SU-DHL-6 (cell line): ENCODE results near the gene AMN.
"Not testable (repeated sequence)": the region's sequence is repeated elsewhere in the genome, so short reads cannot be mapped to it uniquely, and the experiment has no call there.

Source experiments
- H2AFZ ChIP-seq: fragments of 200-600 bp; sonication (generic); 2 replicates; pipeline ENCODE4 v1.6.1; 2014; ENCODE audit warnings: low read depth, mild to moderate bottlenecking, moderate library complexity, mixed read lengths, antibody characterized with exemption, low read length; ENCODE audit not compliant: severe bottlenecking
- H3F3A ChIP-seq: fragments of 200-600 bp; shearing (Covaris generic); 2 replicates; pipeline ENCODE4 v1.6.0; 2016; ENCODE audit warnings: antibody characterized with exemption, mild to moderate bottlenecking; ENCODE audit not compliant: insufficient read depth
- H3K27ac ChIP-seq: fragments of 200-600 bp; sonication (generic); 2 replicates; pipeline ENCODE4 v1.5.1; 2016; ENCODE audit warnings: low read depth, mild to moderate bottlenecking, low read length, moderate library complexity, mixed read lengths
- H3K27me3 ChIP-seq: fragments of 200-600 bp; sonication (generic), shearing (Covaris generic); 2 replicates; pipeline ENCODE4 v1.6.0; 2014; ENCODE audit warnings: mild to moderate bottlenecking, low read length
- H3K36me3 ChIP-seq: fragments of 200-600 bp; sonication (generic); 2 replicates; pipeline ENCODE4 v1.6.1; 2014; ENCODE audit warnings: mild to moderate bottlenecking, low read length, mixed read lengths
- H3K4me2 ChIP-seq: fragments of 300-600, 200-600 bp; shearing (Covaris generic), sonication (generic); 2 replicates; pipeline ENCODE4 v1.6.0; 2014; ENCODE audit warnings: low read length, low read depth, mild to moderate bottlenecking; ENCODE audit not compliant: poor library complexity, severe bottlenecking
- H3K4me3 ChIP-seq: fragments of 200-600 bp; sonication (generic); 2 replicates; pipeline ENCODE4 v1.5.1; 2014; ENCODE audit warnings: antibody characterized with exemption, low read length, mild to moderate bottlenecking, mixed read lengths; ENCODE audit not compliant: insufficient read depth, poor library complexity, severe bottlenecking
- H3K79me2 ChIP-seq: fragments of 200-600 bp; sonication (generic); 2 replicates; pipeline ENCODE4 v1.6.1; 2014; ENCODE audit warnings: mild to moderate bottlenecking, low read length, moderate library complexity; ENCODE audit not compliant: insufficient read depth
- H3K9ac ChIP-seq: fragments of 200-600 bp; sonication (generic); 2 replicates; pipeline ENCODE4 v1.7.0; 2014; ENCODE audit warnings: mild to moderate bottlenecking, low read length
- H3K9me2 ChIP-seq: fragments of 200-600 bp; sonication (generic); replicated peaks from 2 replicates; pipeline ENCODE4 v1.6.1; 2014; ENCODE audit warnings: low read length; ENCODE audit not compliant: insufficient read depth
- H3K9me3 ChIP-seq: fragments of 200-600 bp; sonication (generic); 2 replicates; pipeline ENCODE4 v1.6.1; 2014; ENCODE audit warnings: low read length, mixed read lengths; ENCODE audit not compliant: insufficient read depth
- H4K20me1 ChIP-seq: fragments of 200-600 bp; sonication (generic); 2 replicates; pipeline ENCODE4 v1.6.1; 2014; ENCODE audit warnings: low read depth, mild to moderate bottlenecking, antibody characterized with exemption, low read length, moderate library complexity, mixed read lengths
- CTCF ChIP-seq: fragments of 200-600 bp; sonication (generic); IDR thresholded peaks from one replicate; pipeline ENCODE4 v1.5.1; 2017; ENCODE audit warnings: antibody characterized with exemption, mild to moderate bottlenecking, low read length, moderate library complexity; ENCODE audit not compliant: insufficient read depth, poor library complexity, severe bottlenecking
- EZH2phosphoT487 ChIP-seq: fragments of 200-600 bp; sonication (generic), shearing (Covaris generic); conservative IDR thresholded peaks from 2 replicates; pipeline ENCODE4 v1.6.1; 2018; ENCODE audit warnings: mild to moderate bottlenecking, antibody characterized with exemption, low read length, moderate library complexity, mixed read lengths

Gene AMN

GRCh38 chr14:102875652-102876051, 46.8 kb upstream of the AMN start:
- Histone ChIP-seq H2AFZ (no peak overlapping the region), H3K9me3 (no peaks in the 10 kb centered on the region), H3K79me2 (no peaks in the 10 kb centered on the region), H3K27me3 (no peaks in the 10 kb centered on the region), H3K9me2 (no peaks in the 10 kb centered on the region), H3K4me2 (no peak overlapping the region), H3F3A (no peaks in the 10 kb centered on the region), H3K4me3 (no peak overlapping the region), H4K20me1 (no peaks in the 10 kb centered on the region), H3K27ac (no peak overlapping the region), H3K9ac (no peak overlapping the region), H3K36me3 (no peaks in the 10 kb centered on the region)
- no peak for TF ChIP-seq EZH2phosphoT487
- no peak for TF ChIP-seq CTCF

GRCh38 chr14:102877511-102877910, 45.0 kb upstream of the AMN start:
- H4K20me1 ChIP-seq: not testable (repeated sequence)

GRCh38 chr14:102878174-102878969, 44.1 kb upstream of the AMN start:
- Histone ChIP-seq H3K9ac (no peak overlapping the region), H3K79me2 (no peaks in the 10 kb centered on the region), H3K4me3 (no peak overlapping the region), H3F3A (no peaks in the 10 kb centered on the region), H3K27me3 (no peaks in the 10 kb centered on the region), H3K4me2 (no peak overlapping the region), H3K27ac (no peak overlapping the region), H4K20me1 (no peaks in the 10 kb centered on the region), H3K9me3 (no peaks in the 10 kb centered on the region), H3K9me2 (no peaks in the 10 kb centered on the region), H3K36me3 (no peaks in the 10 kb centered on the region), H2AFZ (no peak overlapping the region)
- TF ChIP-seq EZH2phosphoT487: no peak
- TF ChIP-seq CTCF: no peak

More at GRCh38 chr14:102877511-102877910, 45.0 kb upstream of the AMN start:
- not testable (repeated sequence) for H3K27ac ChIP-seq, H3K79me2 ChIP-seq, H3K36me3 ChIP-seq, H2AFZ ChIP-seq, H3K9ac ChIP-seq, H3F3A ChIP-seq, H3K4me2 ChIP-seq, H3K9me3 ChIP-seq, H3K4me3 ChIP-seq, H3K27me3 ChIP-seq, H3K9me2 ChIP-seq

GRCh38 chr14:102878970-102879460, 43.4 kb upstream of the AMN start:
- Histone ChIP-seq H3K9ac (no peak overlapping the region), H3K4me3 (no peak overlapping the region), H3F3A (no peaks in the 10 kb centered on the region), H3K27ac (no peak overlapping the region), H3K9me2 (no peaks in the 10 kb centered on the region), H2AFZ (no peak overlapping the region), H3K79me2 (no peaks in the 10 kb centered on the region), H4K20me1 (no peaks in the 10 kb centered on the region), H3K36me3 (no peaks in the 10 kb centered on the region), H3K27me3 (no peaks in the 10 kb centered on the region), H3K4me2 (no peak overlapping the region), H3K9me3 (no peaks in the 10 kb centered on the region)
- TF ChIP-seq CTCF (no peak), EZH2phosphoT487 (no peak)
